Small intestine (tissue), 7 donors: Measurements from ENCODE around the gene IRS2. TPM values are rescaled to one million over a fixed set of nuclear protein-coding genes. Genes with fewer than 3 reads are reported as not detected.

Experiments used
- DNase-seq, 2 donors: peaks; one replicate each; pipeline versions ENCODE4 v3.0.0 to v3.0.0-alpha.2; 2013
- FAIRE-seq: peaks from 2 replicates; lab custom pipeline; 2012; peaks lifted over from hg19 to GRCh38; lab: Jason Lieb, UNC
- H3K27ac ChIP-seq, 3 donors: one replicate each; pipeline ENCODE4 v1.5.1; 2013; ENCODE audit warnings: low read length in 2 of 3, mild to moderate bottlenecking in 2 of 3, control low read depth in 1 of 3, inconsistent platforms in 1 of 3, low read depth in 1 of 3, moderate library complexity in 1 of 3
- H3K27me3 ChIP-seq, 3 donors: one replicate each; pipeline ENCODE4 v1.6.1; 2013; ENCODE audit warnings: low read length in 3 of 3, inconsistent platforms in 1 of 3; ENCODE audit not compliant: control insufficient read depth in 3 of 3, insufficient read depth in 3 of 3
- H3K36me3 ChIP-seq, 3 donors: one replicate each; pipeline ENCODE4 v1.6.1; 2013; ENCODE audit warnings: low read length in 3 of 3, inconsistent platforms in 1 of 3, low read depth in 1 of 3, mild to moderate bottlenecking in 1 of 3, moderate library complexity in 1 of 3; ENCODE audit not compliant: control insufficient read depth in 3 of 3, insufficient read depth in 2 of 3
- H3K4me1 ChIP-seq, 3 donors: one replicate each; pipeline ENCODE4 v1.6.1; 2013; ENCODE audit warnings: low read length in 2 of 3, inconsistent platforms in 1 of 3, low read depth in 1 of 3, mild to moderate bottlenecking in 1 of 3, moderate library complexity in 1 of 3; ENCODE audit not compliant: control insufficient read depth in 3 of 3, insufficient read depth in 2 of 3
- H3K4me3 ChIP-seq, 3 donors: one replicate each; pipeline ENCODE4 v1.5.1; 2013; ENCODE audit warnings: low read length in 3 of 3, control low read depth in 1 of 3, inconsistent platforms in 1 of 3, low read depth in 1 of 3, mild to moderate bottlenecking in 1 of 3, moderate library complexity in 1 of 3
- H3K9me3 ChIP-seq, 2 donors: one replicate each; pipeline ENCODE4 v1.6.1; 2013; ENCODE audit warnings: low read depth in 1 of 2, low read length in 1 of 2; ENCODE audit not compliant: control insufficient read depth in 2 of 2, insufficient read depth in 1 of 2
- WGBS, 3 donors: extraction: QIAGEN DNeasy Blood & Tissue Kit; methylation state at CpG; one replicate each; pipeline ENCODE4 v1.1.7; 2013; 5-methylcytosine and 5-hydroxymethylcytosine counted together
- polyA plus RNA-seq, 4 donors: library from polyadenylated mRNA; stranded (reverse) in 3 of 4; unstranded in 1 of 4; fragments of 200-250 nt in 3 of 4; fragments of 120-200 nt in 1 of 4; gene quantifications; one replicate each; pipeline versions ENCODE4 v1.2.1 to v1.2.3, GENCODE V29; 2013
- donor health status: healthy with polysubstance abuse.
- donor health status: control.
- donor health status: control.
- donor health status: Bipolar disorder and iron deficiency.
- donor health status: healthy.

Gene IRS2
- polyA plus RNA-seq, 4 donors: 3.8 to 16.2 (median 5.0) TPM

- Histone ChIP-seq H3K27ac (no peak overlapping the region), H3K4me1 (no peaks in the 10 kb centered on the region), H3K27me3 (no peaks in the 10 kb centered on the region), H3K36me3 (peaks cover 0 to 12% (median 2%) of the 10 kb centered on the region in 3 donors), H3K4me3 (no peak overlapping the region), H3K9me3 (no peaks in the 10 kb centered on the region)
- DNase-seq (no peak), FAIRE-seq (no peak)
- 91 to 93% (median 92%) methylated on average over 6 of the region's 6 CpGs for WGBS, 3 donors
These were observed 23.6 kb downstream of the IRS2 start for GRCh38 chr13:109762791-109763190.

GRCh38 chr13:109761695-109762094, 24.7 kb downstream of the IRS2 start:
- Histone ChIP-seq H3K36me3 (peaks cover 0 to 12% (median 0%) of the 10 kb centered on the region in 3 donors), H3K27me3 (no peaks in the 10 kb centered on the region), H3K27ac (no peak overlapping the region), H3K4me3 (no peak overlapping the region), H3K9me3 (no peaks in the 10 kb centered on the region), H3K4me1 (no peaks in the 10 kb centered on the region)
- WGBS, 3 donors: 79 to 98% (median 90%) methylated on average over 1 of the region's 1 CpG
- DNase-seq: no peak
- no peak for FAIRE-seq

GRCh38 chr13:109760951-109761350, 25.4 kb downstream of the IRS2 start:
- 84 to 89% (median 87%) methylated on average over 8 of the region's 8 CpGs for WGBS, 3 donors
- no peaks in the 10 kb centered on the region for H3K4me1 ChIP-seq
- no peak overlapping the region for H3K4me3 ChIP-seq
- H3K36me3 ChIP-seq: peaks cover 0 to 14% (median 0%) of the 10 kb centered on the region in 3 donors
- no peaks in the 10 kb centered on the region for H3K27me3 ChIP-seq
- FAIRE-seq (no peak), DNase-seq (no peak)
- H3K27ac ChIP-seq: no peak overlapping the region
- H3K9me3 ChIP-seq: no peaks in the 10 kb centered on the region

- no peaks in the 10 kb centered on the region for H3K27me3 ChIP-seq
- 87 to 94% (median 87%) methylated on average over 8 of the region's 8 CpGs for WGBS, 3 donors
- peaks cover 3 to 19% (median 3%) of the 10 kb centered on the region in 3 donors for H3K36me3 ChIP-seq
- no peaks in the 10 kb centered on the region for H3K9me3 ChIP-seq
- FAIRE-seq (no peak), DNase-seq (no peak)
- no peaks in the 10 kb centered on the region for H3K4me1 ChIP-seq
- no peak overlapping the region for H3K4me3 ChIP-seq
- H3K27ac ChIP-seq: no peak overlapping the region
These were observed 26.0 kb downstream of the IRS2 start for GRCh38 chr13:109760402-109760801.

GRCh38 chr13:109759609-109760008, 26.8 kb downstream of the IRS2 start:
- no peaks in the 10 kb centered on the region for H3K4me1 ChIP-seq
- no peak for FAIRE-seq
- peaks cover 3 to 21% (median 5%) of the 10 kb centered on the region in 3 donors for H3K36me3 ChIP-seq
- H3K27ac ChIP-seq: no peak overlapping the region
- H3K4me3 ChIP-seq: no peak overlapping the region
- no peaks in the 10 kb centered on the region for H3K9me3 ChIP-seq
- no peaks in the 10 kb centered on the region for H3K27me3 ChIP-seq
- DNase-seq: no peak
- WGBS, 3 donors: 76 to 88% (median 79%) methylated on average over 3 of the region's 3 CpGs

GRCh38 chr13:109758937-109759480, 27.4 kb downstream of the IRS2 start:
- H3K4me1 ChIP-seq: no peaks in the 10 kb centered on the region
- H3K4me3 ChIP-seq: no peak overlapping the region
- WGBS, 3 donors: 92 to 95% (median 93%) methylated on average over 15 of the region's 15 CpGs
- DNase-seq: no peak
- H3K27ac ChIP-seq: no peak overlapping the region
- H3K36me3 ChIP-seq: peaks cover 3 to 21% (median 5%) of the 10 kb centered on the region in 3 donors
- FAIRE-seq: no peak
- H3K27me3 ChIP-seq: no peaks in the 10 kb centered on the region
- H3K9me3 ChIP-seq: no peaks in the 10 kb centered on the region

- H3K4me3 ChIP-seq: no peak overlapping the region
- H3K27ac ChIP-seq: no peak overlapping the region
- WGBS, 3 donors: 77 to 84% (median 82%) methylated on average over 5 of the region's 5 CpGs
- H3K36me3 ChIP-seq: peaks cover 3 to 18% (median 5%) of the 10 kb centered on the region in 3 donors
- H3K9me3 ChIP-seq: no peaks in the 10 kb centered on the region
- H3K4me1 ChIP-seq: no peaks in the 10 kb centered on the region
- no peaks in the 10 kb centered on the region for H3K27me3 ChIP-seq
- no peak for DNase-seq
- FAIRE-seq: no peak
These were observed 29.6 kb downstream of the IRS2 start for GRCh38 chr13:109756778-109757177.

GRCh38 chr13:109755997-109756396, 30.4 kb downstream of the IRS2 start:
- WGBS, 3 donors: 85 to 94% (median 93%) methylated on average over 4 of the region's 4 CpGs
- no peak overlapping the region for H3K27ac ChIP-seq
- FAIRE-seq: no peak

GRCh38 chr13:109755551-109755950, 30.8 kb downstream of the IRS2 start:
- Histone ChIP-seq H3K4me1 (no peaks in the 10 kb centered on the region), H3K9me3 (no peaks in the 10 kb centered on the region), H3K36me3 (peaks cover 3 to 16% (median 5%) of the 10 kb centered on the region in 3 donors), H3K4me3 (no peak overlapping the region), H3K27me3 (no peaks in the 10 kb centered on the region), H3K27ac (no peak overlapping the region)
- 92 to 95% (median 93%) methylated on average over 13 of the region's 13 CpGs for WGBS, 3 donors
- FAIRE-seq: no peak
- DNase-seq: no peak

More at GRCh38 chr13:109755997-109756396, 30.4 kb downstream of the IRS2 start:
- Histone ChIP-seq H3K4me1 (no peaks in the 10 kb centered on the region), H3K9me3 (no peaks in the 10 kb centered on the region), H3K36me3 (peaks cover 3 to 18% (median 5%) of the 10 kb centered on the region in 3 donors), H3K4me3 (no peak overlapping the region), H3K27me3 (no peaks in the 10 kb centered on the region)
- no peak for DNase-seq
